B cell (primary cell): ENCODE data around the gene GDAP1L1. TPM values are rescaled to one million over a fixed set of nuclear protein-coding genes. Genes with fewer than 3 reads are reported as not detected.

Source experiments
- ATAC-seq: fragments of 200-7000 bp; cut with Tn5 transposase; one replicate; pipeline ENCODE4 v1.10.0; 2021; ENCODE audit warnings: low read depth, mild to moderate bottlenecking, moderate number of reproducible peaks, moderate library complexity
- CTCF ChIA-PET: fragments of 350-600 bp; sonication (Branson Sonifier 250); formaldehyde crosslinking; loops from one replicate; lab custom pipeline; 2021; ENCODE audit warnings: antibody characterized with exemption, inconsistent platforms; lab: Charles Lee
- POLR2A ChIA-PET: fragments of 350-600 bp; sonication (Branson Sonifier 250); formaldehyde crosslinking; loops from one replicate; lab custom pipeline; 2021; ENCODE audit warnings: antibody characterized with exemption; lab: Charles Lee
- DNase-seq: peaks from one replicate; pipeline ENCODE4 v3.0.0; 2013
- H2AFZ ChIP-seq: 2 replicates; pipeline ENCODE4 v1.6.1; 2012; ENCODE audit warnings: mild to moderate bottlenecking, low read depth, low read length; ENCODE audit not compliant: insufficient read depth, poor library complexity, severe bottlenecking
- H3K27ac ChIP-seq, 2 donors: 1 replicate in 1 of 2; 2 replicates in 1 of 2; pipeline ENCODE4 v1.5.1; 2012 to 2013; ENCODE audit warnings: low read length in 2 of 2, mild to moderate bottlenecking in 2 of 2, moderate library complexity in 1 of 2
- H3K27me3 ChIP-seq, 4 experiments: fragments of 200-600 bp in 1 of 4; sonication (generic) in 1 of 4; replicated peaks in 1 of 4; 1 replicate in 2 of 4; 2 replicates in 2 of 4; pipeline versions ENCODE4 v1.6.1 to v1.7.0; 2013 to 2016; ENCODE audit warnings: low read length in 3 of 4, mild to moderate bottlenecking in 2 of 4, mixed read lengths in 1 of 4, moderate library complexity in 1 of 4; ENCODE audit not compliant: insufficient read depth in 4 of 4, control insufficient read depth in 3 of 4; ENCODE audit errors: control extremely low read depth in 1 of 4
- H3K36me3 ChIP-seq, 2 experiments: replicated peaks in 1 of 2; 1 replicate in 1 of 2; 2 replicates in 1 of 2; pipeline versions ENCODE4 v1.6.1 to v1.7.1; 2013; ENCODE audit warnings: low read length in 1 of 2; ENCODE audit not compliant: insufficient read depth in 2 of 2, control insufficient read depth in 1 of 2; ENCODE audit errors: control extremely low read depth in 1 of 2, extremely low read depth in 1 of 2
- H3K4me1 ChIP-seq, 2 donors: fragments of 200-600 bp in 1 of 2; sonication (generic) in 1 of 2; 1 replicate in 1 of 2; 2 replicates in 1 of 2; pipeline versions ENCODE4 v1.5.1 to v1.6.1; 2013 to 2017; ENCODE audit warnings: low read length in 2 of 2; ENCODE audit not compliant: control insufficient read depth in 2 of 2, insufficient read depth in 2 of 2
- H3K4me2 ChIP-seq: replicated peaks from 2 replicates; pipeline ENCODE3; 2012; ENCODE audit warnings: mild to moderate bottlenecking, low read depth, low read length; ENCODE audit not compliant: poor library complexity, severe bottlenecking
- H3K4me3 ChIP-seq, 5 experiments: fragments of 200-600 bp in 1 of 5; sonication (generic) in 1 of 5; 1 replicate in 3 of 5; 2 replicates in 2 of 5; pipeline versions ENCODE4 v1.5.1 to v1.7.0; 2011 to 2016; ENCODE audit warnings: low read length in 4 of 5, mild to moderate bottlenecking in 4 of 5, low read depth in 2 of 5, control low read depth in 1 of 5, moderate library complexity in 1 of 5; ENCODE audit not compliant: insufficient read depth in 1 of 5; ENCODE audit errors: control extremely low read depth in 1 of 5, extremely low read depth in 1 of 5
- H3K79me2 ChIP-seq: fragments of 200-600 bp; sonication (generic); one replicate; pipeline ENCODE4 v1.6.0; 2016; ENCODE audit warnings: low read length; ENCODE audit not compliant: control insufficient read depth, insufficient read depth
- H3K9ac ChIP-seq: fragments of 200-600 bp; sonication (generic); 2 replicates; pipeline ENCODE4 v1.6.1; 2017; ENCODE audit warnings: mild to moderate bottlenecking, low read length, moderate library complexity
- H3K9me3 ChIP-seq, 3 donors: one replicate each; pipeline versions ENCODE4 v1.6.1 to v1.7.1; 2013; ENCODE audit warnings: low read length in 2 of 3; ENCODE audit not compliant: control insufficient read depth in 2 of 3, insufficient read depth in 1 of 3; ENCODE audit errors: control extremely low read depth in 1 of 3
- H4K20me1 ChIP-seq: 2 replicates; pipeline ENCODE4 v1.6.0; 2012; ENCODE audit warnings: mild to moderate bottlenecking, low read length; ENCODE audit not compliant: insufficient read depth, control insufficient read depth, poor library complexity, severe bottlenecking
- H3K27ac Mint-ChIP-seq: one replicate; pipeline ENCODE4 v1.8.0; 2021; ENCODE audit warnings: mixed read lengths
- H3K27me3 Mint-ChIP-seq: one replicate; pipeline ENCODE4 v1.8.0; 2021; ENCODE audit warnings: mixed read lengths
- H3K4me1 Mint-ChIP-seq: one replicate; pipeline ENCODE4 v1.8.0; 2021; ENCODE audit warnings: mixed read lengths
- H3K4me3 Mint-ChIP-seq: one replicate; pipeline ENCODE4 v1.8.0; 2021; ENCODE audit warnings: mixed read lengths
- H3K9me3 Mint-ChIP-seq: one replicate; pipeline ENCODE4 v1.8.0; 2022; ENCODE audit warnings: mixed read lengths; ENCODE audit not compliant: insufficient read depth
- EZH2 ChIP-seq: IDR thresholded peaks from 2 replicates; pipeline ENCODE4 v1.6.1; 2012; ENCODE audit warnings: borderline replicate concordance, low read depth, mild to moderate bottlenecking, moderate library complexity, low read length; ENCODE audit not compliant: insufficient read depth, poor library complexity, severe bottlenecking
- WGBS: methylation state at CpG from one replicate; pipeline ENCODE4 v1.1.5; 2013; ENCODE audit warnings: missing lambda C conversion rate; ENCODE audit not compliant: insufficient coverage; 5-methylcytosine and 5-hydroxymethylcytosine counted together
- intact Hi-C: fragments of 100-400 bp; cut with micrococcal nuclease; formaldehyde crosslinking; loops from one replicate; pipeline ENCODE4 v1.10.0; 2022
- polyA plus RNA-seq: library from polyadenylated mRNA; depleted of rRNA; stranded (reverse); fragments of >200 nt; gene quantifications from 2 replicates; pipeline ENCODE4 v1.2.3, GENCODE V29; 2012
- total RNA-seq, 2 donors: library from RNA; stranded (reverse); fragments of 120-200 nt in 1 of 2; gene quantifications; 1 replicate in 1 of 2; 2 replicates in 1 of 2; pipeline versions ENCODE4 v1.2.3 to v1.2.4, GENCODE V29; 2013 to 2022
- TF ChIP-seq, protein P1 (sequence below): fragments of 200-600 bp; IDR thresholded peaks from one replicate; pipeline ENCODE4 v1.8.0; 2022; ENCODE audit warnings: antibody characterized with exemption, mild to moderate bottlenecking

Gene GDAP1L1
- total and polyA plus RNA-seq, 2 donors (not counting 1 experiment from before 2014, with no cell fraction given), result not detected

DNA sequence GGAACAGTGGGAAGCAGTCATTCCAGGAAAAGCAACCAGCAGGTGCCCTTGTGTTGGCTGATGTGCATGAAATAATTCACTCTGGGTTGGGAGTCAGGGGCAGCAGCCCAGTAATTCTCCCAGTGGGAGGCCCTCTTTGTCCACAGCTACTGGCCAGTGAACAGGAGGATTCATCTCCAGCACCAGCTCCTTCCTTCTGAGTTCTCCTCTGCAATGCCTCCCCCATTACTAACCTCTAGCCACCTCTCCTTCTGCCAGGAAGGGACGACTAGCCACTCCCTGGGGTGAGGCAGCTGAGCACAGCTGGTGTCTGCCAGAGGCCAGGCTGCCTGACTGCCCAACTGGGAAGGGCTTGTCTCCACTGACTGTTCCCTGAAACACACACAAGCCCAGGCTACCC lies 77.2 kb downstream of the GDAP1L1 start:
- H3K79me2 ChIP-seq, result no peaks in the 10 kb centered on the region
- DNase-seq, result no peak
- H3K9me3 Mint-ChIP-seq, result no peaks in the 10 kb centered on the region
- no peak overlapping the region for H3K4me3 ChIP-seq
- no peak overlapping the region for H3K4me3 Mint-ChIP-seq
- no peak for ATAC-seq
- H3K4me1 Mint-ChIP-seq, result peaks cover 2% of the 10 kb centered on the region
- no peak overlapping the region for H3K9ac ChIP-seq
- H3K27me3 ChIP-seq, result peaks cover 0 to 8% (median 3%) of the 10 kb centered on the region in 4 experiments
- no peaks in the 10 kb centered on the region for H4K20me1 ChIP-seq
- POLR2A ChIA-PET, result no interaction called here
- H3K36me3 ChIP-seq, result no peaks in the 10 kb centered on the region
- peaks cover 2 to 3% of the 10 kb centered on the region in 2 donors for H3K4me1 ChIP-seq
- H3K9me3 ChIP-seq, result no peaks in the 10 kb centered on the region
- WGBS, result 25% methylated on average over 1 of the region's 1 CpG
- no peak overlapping the region for H3K4me2 ChIP-seq
- peaks cover 12% of the 10 kb centered on the region for H3K27me3 Mint-ChIP-seq
- CTCF ChIA-PET, result interaction anchor here (0.6 kb wide), 1 partner anchor 903 kb away, joined by 3 read pairs; no protein-coding TSS in a partner anchor
- H2AFZ ChIP-seq, result no peak overlapping the region
- TF ChIP-seq EZH2, result no peak
- TF ChIP-seq, protein P1, sequence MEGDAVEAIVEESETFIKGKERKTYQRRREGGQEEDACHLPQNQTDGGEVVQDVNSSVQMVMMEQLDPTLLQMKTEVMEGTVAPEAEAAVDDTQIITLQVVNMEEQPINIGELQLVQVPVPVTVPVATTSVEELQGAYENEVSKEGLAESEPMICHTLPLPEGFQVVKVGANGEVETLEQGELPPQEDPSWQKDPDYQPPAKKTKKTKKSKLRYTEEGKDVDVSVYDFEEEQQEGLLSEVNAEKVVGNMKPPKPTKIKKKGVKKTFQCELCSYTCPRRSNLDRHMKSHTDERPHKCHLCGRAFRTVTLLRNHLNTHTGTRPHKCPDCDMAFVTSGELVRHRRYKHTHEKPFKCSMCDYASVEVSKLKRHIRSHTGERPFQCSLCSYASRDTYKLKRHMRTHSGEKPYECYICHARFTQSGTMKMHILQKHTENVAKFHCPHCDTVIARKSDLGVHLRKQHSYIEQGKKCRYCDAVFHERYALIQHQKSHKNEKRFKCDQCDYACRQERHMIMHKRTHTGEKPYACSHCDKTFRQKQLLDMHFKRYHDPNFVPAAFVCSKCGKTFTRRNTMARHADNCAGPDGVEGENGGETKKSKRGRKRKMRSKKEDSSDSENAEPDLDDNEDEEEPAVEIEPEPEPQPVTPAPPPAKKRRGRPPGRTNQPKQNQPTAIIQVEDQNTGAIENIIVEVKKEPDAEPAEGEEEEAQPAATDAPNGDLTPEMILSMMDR, result no peak
- H3K27ac ChIP-seq, result no peak overlapping the region
- intact Hi-C loops, result no loop called here
- no peak overlapping the region for H3K27ac Mint-ChIP-seq

DNA sequence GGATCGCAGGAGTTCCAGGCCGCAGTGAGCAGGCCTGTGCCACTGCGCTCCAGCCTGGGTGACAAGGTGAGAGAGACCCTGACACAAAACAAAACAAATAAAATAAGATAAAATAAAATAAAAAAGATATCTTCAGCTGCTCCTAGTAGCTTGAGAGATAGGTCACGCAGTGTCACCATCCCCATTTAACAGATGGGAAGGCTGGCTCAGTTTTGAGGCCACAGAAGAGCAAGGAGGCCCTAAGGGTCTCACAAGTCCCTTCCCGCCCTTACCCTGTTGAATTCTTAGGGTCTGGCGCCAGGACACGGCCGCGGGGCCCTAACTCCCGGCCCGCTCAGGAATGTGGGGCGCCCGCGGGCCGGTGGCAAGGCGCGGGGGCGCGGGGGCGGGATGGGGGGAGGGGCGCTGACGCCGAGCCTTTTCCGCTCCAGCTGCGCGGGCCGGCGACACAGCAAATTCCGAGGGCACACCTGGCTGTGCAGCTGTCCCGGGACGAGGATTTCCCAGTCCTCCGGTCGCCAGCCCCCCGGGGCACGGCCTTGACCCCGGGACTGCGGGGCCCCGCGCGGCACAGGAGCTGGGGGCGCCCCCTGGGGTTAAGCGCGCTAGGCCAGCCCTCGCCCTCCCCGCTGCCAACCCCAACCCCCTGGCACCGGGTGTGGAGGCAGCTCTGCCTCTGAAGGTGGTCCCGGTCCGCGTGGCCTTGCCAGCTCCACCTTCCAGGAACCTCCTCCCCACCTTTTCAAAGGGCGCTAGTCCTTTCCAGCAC lies 79.5 kb downstream of the GDAP1L1 start:
- POLR2A ChIA-PET, result no interaction called here

More for the DNA sequence above, 79.5 kb downstream of the GDAP1L1 start:
- peak overlapping the region; percentile 49 for H2AFZ ChIP-seq
- ATAC-seq (no peak), DNase-seq (no peak)
- H3K36me3 ChIP-seq, result no peaks in the 10 kb centered on the region
- H3K9ac ChIP-seq, result no peak overlapping the region
- Mint-ChIP-seq H3K27me3 (peaks cover 22% of the 10 kb centered on the region), H3K4me3 (no peak overlapping the region), H3K27ac (no peak overlapping the region), H3K4me1 (peaks cover 2% of the 10 kb centered on the region), H3K9me3 (no peaks in the 10 kb centered on the region)
- peaks cover 0 to 9% (median 1%) of the 10 kb centered on the region in 4 experiments for H3K27me3 ChIP-seq
- 5% methylated on average over 43 of the region's 50 CpGs for WGBS
- H4K20me1 ChIP-seq, result no peaks in the 10 kb centered on the region
- peak overlapping the region; percentile 63 for H3K4me2 ChIP-seq
- intact Hi-C loops, result no loop called here
- H3K4me1 ChIP-seq, result peaks cover 2 to 3% of the 10 kb centered on the region in 2 donors
- CTCF ChIA-PET, result interaction anchor here (1.1 kb wide), 1 partner anchor 14 kb away, joined by 3 read pairs; no protein-coding TSS in a partner anchor
- TF ChIP-seq, protein P1, result no peak
- TF ChIP-seq EZH2, result no peak
- no peaks in the 10 kb centered on the region for H3K9me3 ChIP-seq
- no peak overlapping the region for H3K27ac ChIP-seq
- no peaks in the 10 kb centered on the region for H3K79me2 ChIP-seq
- peak overlapping the region in 2 of 5 experiments; percentile 27 to 30 for H3K4me3 ChIP-seq
